Brain microvascular endothelial cell (primary cell): ENCODE results near the gene BACH2.
"Not testable (repeated sequence)": the region's sequence is repeated elsewhere in the genome, so short reads cannot be mapped to it uniquely, and the experiment has no call there.

Experiments
- DNase-seq: peaks from one replicate; pipeline ENCODE4 v3.0.0-alpha.2; 2020
- H3K27ac ChIP-seq: fragments of 250-450 bp; sonication (Bioruptor Pico); 2 replicates; pipeline ENCODE4 v1.5.1; 2020; ENCODE audit warnings: mild to moderate bottlenecking, moderate library complexity
- H3K27me3 ChIP-seq: fragments of 250-450 bp; sonication (Bioruptor Pico); replicated peaks from 2 replicates; pipeline ENCODE4 v1.5.1; 2020; ENCODE audit warnings: mild to moderate bottlenecking
- H3K36me3 ChIP-seq: fragments of 250-450 bp; sonication (Bioruptor Pico); replicated peaks from 2 replicates; pipeline ENCODE4 v1.5.1; 2020; ENCODE audit warnings: mild to moderate bottlenecking
- H3K4me3 ChIP-seq: 2 replicates; pipeline ENCODE4 v1.5.1; 2011; ENCODE audit warnings: low read depth, mild to moderate bottlenecking, control low read depth, low read length, moderate library complexity
- CTCF ChIP-seq: IDR thresholded peaks from 2 replicates; pipeline ENCODE4 v1.5.1; 2011; ENCODE audit warnings: low read depth, mild to moderate bottlenecking, moderate library complexity, low read length, control low read depth, inconsistent platforms; ENCODE audit errors: missing control alignments
- in situ Hi-C: cut with HindIII; loops from 2 replicates; pipeline ENCODE4 v1.10.0; 2017; ENCODE audit warnings: low sequenced_read_pairs, low pct_ligation_motif_present

BACH2 gene

GRCh38 chr6:90065173-90065572, 231.5 kb downstream of the BACH2 start:
- H3K36me3 ChIP-seq: no peaks in the 10 kb centered on the region
- no peak for TF ChIP-seq CTCF
- no peaks in the 10 kb centered on the region for H3K27me3 ChIP-seq
- no peak for DNase-seq
- no peak overlapping the region for H3K27ac ChIP-seq
- in situ Hi-C loops: no loop called here
- no peak overlapping the region for H3K4me3 ChIP-seq

GRCh38 chr6:90062667-90063066, 234.0 kb downstream of the BACH2 start:
- in situ Hi-C loops: no loop called here
- Histone ChIP-seq H3K36me3 (no peaks in the 10 kb centered on the region), H3K27me3 (no peaks in the 10 kb centered on the region), H3K4me3 (no peak overlapping the region), H3K27ac (no peak overlapping the region)
- no peak for DNase-seq
- no peak for TF ChIP-seq CTCF

GRCh38 chr6:90062051-90062450, 234.6 kb downstream of the BACH2 start:
- in situ Hi-C loops: no loop called here
- Histone ChIP-seq H3K36me3 (no peaks in the 10 kb centered on the region), H3K27ac (no peak overlapping the region), H3K4me3 (no peak overlapping the region), H3K27me3 (no peaks in the 10 kb centered on the region)
- TF ChIP-seq CTCF: no peak
- DNase-seq: no peak

GRCh38 chr6:90059178-90059577, 237.5 kb downstream of the BACH2 start:
- H3K4me3 ChIP-seq, H3K27ac ChIP-seq, H3K27me3 ChIP-seq, DNase-seq, in situ Hi-C loops, H3K36me3 ChIP-seq: not testable (repeated sequence)

- H3K36me3 ChIP-seq, in situ Hi-C loops, H3K4me3 ChIP-seq, DNase-seq, H3K27ac ChIP-seq, H3K27me3 ChIP-seq: not testable (repeated sequence)
Measured at GRCh38 chr6:90055924-90056323, 240.7 kb downstream of the BACH2 start.

- in situ Hi-C loops, H3K36me3 ChIP-seq, H3K27me3 ChIP-seq, H3K4me3 ChIP-seq, DNase-seq, H3K27ac ChIP-seq: not testable (repeated sequence)
Measured at GRCh38 chr6:90054193-90054592, 242.4 kb downstream of the BACH2 start.

GRCh38 chr6:90053614-90054013, 243.0 kb downstream of the BACH2 start:
- no peak overlapping the region for H3K4me3 ChIP-seq
- DNase-seq: no peak
- TF ChIP-seq CTCF: no peak
- H3K27ac ChIP-seq: no peak overlapping the region
- H3K27me3 ChIP-seq: no peaks in the 10 kb centered on the region
- H3K36me3 ChIP-seq: no peaks in the 10 kb centered on the region
- in situ Hi-C loops: no loop called here

- no peaks in the 10 kb centered on the region for H3K36me3 ChIP-seq
- DNase-seq: no peak
- no peak overlapping the region for H3K27ac ChIP-seq
- no peak overlapping the region for H3K4me3 ChIP-seq
- no peaks in the 10 kb centered on the region for H3K27me3 ChIP-seq
- in situ Hi-C loops: no loop called here
- no peak for TF ChIP-seq CTCF
Measured at GRCh38 chr6:90049295-90049694, 247.3 kb downstream of the BACH2 start.
